ENCODE measurements around the gene RASSF4. TPM values are rescaled to one million over a fixed set of nuclear protein-coding genes. Genes with fewer than 3 reads are reported as not detected.

Gene RASSF4
- total RNA-seq, 1 experiment from 2014 or later = 2.8 TPM

DNA sequence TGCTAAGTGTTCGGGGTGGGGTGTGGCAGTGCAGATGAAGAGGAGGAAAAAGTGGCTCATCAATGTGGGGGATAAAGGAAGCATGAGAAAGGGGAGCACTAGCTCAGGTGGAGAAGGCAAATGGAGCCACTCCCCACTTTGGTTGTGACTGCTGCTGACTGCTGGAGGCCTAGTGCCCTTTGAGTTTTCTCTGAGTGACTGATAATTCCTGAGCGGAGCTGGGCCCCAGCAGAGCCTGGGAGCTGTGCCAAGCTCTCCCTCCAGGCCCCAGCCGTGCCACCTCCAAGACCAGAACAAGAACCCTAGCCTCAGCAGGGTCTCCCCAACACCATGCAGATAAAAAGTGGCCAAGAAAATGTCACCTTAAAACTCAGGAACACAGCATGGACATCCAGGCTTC lies 9.7 kb upstream of the RASSF4 start:
- no peak overlapping the region for H3K4me2 ChIP-seq (ENCODE audit: low read length)
- intact Hi-C loops (cut with micrococcal nuclease) = no loop called here
- no peaks in the 10 kb centered on the region for H3K36me3 ChIP-seq (ENCODE audit: control insufficient read depth in 1 of 2, insufficient read depth in 2 of 2, low read length in 2 of 2)
- no peak overlapping the region for H3K9ac ChIP-seq (ENCODE audit: low read length)
- RAD21 ChIA-PET (ENCODE audit: low non-redundant PET in 1 of 2, low total read pairs in 2 of 2, uncharacterized antibody in 2 of 2, unreplicated experiment in 2 of 2) = no interaction called here
- H3K79me2 ChIP-seq (ENCODE audit: insufficient read depth, low read length) = no peaks in the 10 kb centered on the region
- CTCF ChIA-PET = interaction anchor here (0.6 kb wide), 1 partner anchor 300 kb away, joined by 3 read pairs; no protein-coding TSS in a partner anchor
- H4K20me1 ChIP-seq (ENCODE audit: insufficient read depth) = no peaks in the 10 kb centered on the region
- H3K9me3 ChIP-seq (ENCODE audit: control insufficient read depth in 1 of 2, insufficient read depth in 1 of 2, low read depth in 1 of 2, low read length in 2 of 2) = peaks cover 0 to 3% of the 10 kb centered on the region in 2 experiments; a peak in 1 of 4 replicates
- no peak overlapping the region for H3K27ac ChIP-seq (ENCODE audit: low read depth, low read length)
- POLR2A ChIA-PET = no interaction called here
- DNase-seq (ENCODE audit: low read depth, low spot score) (no peak), ATAC-seq (no peak)
- TF ChIP-seq EZH2phosphoT487 (IDR thresholded peaks at IDR 0.05; ENCODE audit: borderline replicate concordance) = no peak
- TF ChIP-seq YY1 (IDR thresholded peaks at IDR 0.05; ENCODE audit: extremely low read depth, insufficient replicate concordance, low read depth, low read length) = no peak
- TF ChIP-seq RAD21 (IDR thresholded peaks at IDR 0.05; ENCODE audit: low read depth) = no peak
- no peak for TF ChIP-seq SRF (IDR thresholded peaks at IDR 0.05; ENCODE audit: low read depth)
- TF ChIP-seq, protein P1, sequence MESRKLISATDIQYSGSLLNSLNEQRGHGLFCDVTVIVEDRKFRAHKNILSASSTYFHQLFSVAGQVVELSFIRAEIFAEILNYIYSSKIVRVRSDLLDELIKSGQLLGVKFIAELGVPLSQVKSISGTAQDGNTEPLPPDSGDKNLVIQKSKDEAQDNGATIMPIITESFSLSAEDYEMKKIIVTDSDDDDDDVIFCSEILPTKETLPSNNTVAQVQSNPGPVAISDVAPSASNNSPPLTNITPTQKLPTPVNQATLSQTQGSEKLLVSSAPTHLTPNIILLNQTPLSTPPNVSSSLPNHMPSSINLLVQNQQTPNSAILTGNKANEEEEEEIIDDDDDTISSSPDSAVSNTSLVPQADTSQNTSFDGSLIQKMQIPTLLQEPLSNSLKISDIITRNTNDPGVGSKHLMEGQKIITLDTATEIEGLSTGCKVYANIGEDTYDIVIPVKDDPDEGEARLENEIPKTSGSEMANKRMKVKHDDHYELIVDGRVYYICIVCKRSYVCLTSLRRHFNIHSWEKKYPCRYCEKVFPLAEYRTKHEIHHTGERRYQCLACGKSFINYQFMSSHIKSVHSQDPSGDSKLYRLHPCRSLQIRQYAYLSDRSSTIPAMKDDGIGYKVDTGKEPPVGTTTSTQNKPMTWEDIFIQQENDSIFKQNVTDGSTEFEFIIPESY (IDR thresholded peaks at IDR 0.05; ENCODE audit: extremely low read depth, insufficient replicate concordance, low read length) = no peak
- TF ChIP-seq SIN3A (IDR thresholded peaks at IDR 0.05; ENCODE audit: low read depth) = no peak
- TF ChIP-seq ZNF274 (IDR thresholded peaks at IDR 0.05; ENCODE audit: low read depth, low read length) = no peak
- no peak for TF ChIP-seq POLR2A (IDR thresholded peaks at IDR 0.05; ENCODE audit: borderline replicate concordance, extremely low read depth, insufficient read depth, insufficient read length)
- TF ChIP-seq MAX (IDR thresholded peaks at IDR 0.05) = no peak
- TF ChIP-seq SP1 (IDR thresholded peaks at IDR 0.05; ENCODE audit: low read depth) = no peak
- TF ChIP-seq ELF1 (IDR thresholded peaks at IDR 0.05; ENCODE audit: borderline replicate concordance, low read depth) = no peak
- TF ChIP-seq CEBPB (IDR thresholded peaks at IDR 0.05; ENCODE audit: low read depth) = no peak
- TF ChIP-seq ZFX (IDR thresholded peaks at IDR 0.05) = no peak
- TF ChIP-seq ATF3 (IDR thresholded peaks at IDR 0.05) = no peak
- no peak overlapping the region for H2AFZ ChIP-seq (ENCODE audit: low read depth, low read length, poor library complexity, severe bottlenecking)
- H3K4me3 ChIP-seq (replicated peaks in 1 of 2; ENCODE audit: low read depth in 1 of 2, low read length in 2 of 2) = no peak overlapping the region
- H3K27me3 ChIP-seq (ENCODE audit: insufficient read depth, low read length) = no peaks in the 10 kb centered on the region
- no peaks in the 10 kb centered on the region for H3K4me1 ChIP-seq (ENCODE audit: control insufficient read depth in 1 of 2, insufficient read depth in 2 of 2, low read length in 2 of 2)
- H3K9me2 ChIP-seq (ENCODE audit: insufficient read depth) = no peaks in the 10 kb centered on the region
- no TSS peak for BruUV-seq (replicated peaks)
